Measurements from ENCODE around the gene UBC. TPM values are rescaled to one million over a fixed set of nuclear protein-coding genes. Genes with fewer than 3 reads are reported as not detected.
"Not testable (repeated sequence)": the region's sequence is repeated elsewhere in the genome, so short reads cannot be mapped to it uniquely, and the experiment has no call there.

Gene UBC
- total RNA-seq, 1 donor from 2014 or later, result 2,139 TPM

DNA sequence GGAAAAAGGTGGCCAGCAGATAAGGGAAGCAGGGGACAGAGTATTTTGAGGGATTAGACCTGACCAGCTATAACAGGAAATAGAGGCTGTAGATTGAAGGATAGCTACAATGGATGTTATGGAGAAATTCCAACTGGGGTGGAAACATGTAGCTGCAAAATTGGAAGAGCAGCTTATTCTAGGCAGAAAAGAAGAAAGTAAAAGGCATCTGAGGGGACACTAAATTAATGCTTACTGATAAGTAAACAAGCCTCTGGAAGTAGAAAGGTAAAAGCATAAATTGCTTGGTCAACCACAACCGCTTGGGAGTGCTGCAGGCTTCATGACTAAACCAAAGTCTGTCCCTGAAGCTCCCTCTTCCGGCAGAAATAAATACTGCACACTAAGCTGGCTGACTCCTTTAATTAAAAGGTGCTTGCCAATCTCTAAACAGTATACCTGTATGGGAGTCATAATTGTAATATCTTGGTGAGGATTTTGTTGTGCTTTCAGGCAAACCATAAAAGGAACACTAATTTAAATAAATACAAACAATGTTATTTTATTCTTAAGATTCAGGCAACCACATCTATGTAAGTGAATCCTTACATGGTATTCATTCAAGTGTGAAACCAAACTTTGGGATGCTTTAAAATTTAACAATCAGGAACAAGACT, 7.7 kb downstream of the UBC start:
- peaks cover 2% of the 10 kb centered on the region for H3K36me3 ChIP-seq (ENCODE audit: control insufficient read depth, insufficient read depth, low read length)
- H3K27me3 ChIP-seq (ENCODE audit: control insufficient read depth, insufficient read depth, low read length), result no peaks in the 10 kb centered on the region
- H3K4me3 ChIP-seq (ENCODE audit: low read depth, low read length), result no peak overlapping the region
- DNase-seq (ENCODE audit: low read depth) (peak; percentile 94), FAIRE-seq (no peak)
- TF ChIP-seq, protein P1, sequence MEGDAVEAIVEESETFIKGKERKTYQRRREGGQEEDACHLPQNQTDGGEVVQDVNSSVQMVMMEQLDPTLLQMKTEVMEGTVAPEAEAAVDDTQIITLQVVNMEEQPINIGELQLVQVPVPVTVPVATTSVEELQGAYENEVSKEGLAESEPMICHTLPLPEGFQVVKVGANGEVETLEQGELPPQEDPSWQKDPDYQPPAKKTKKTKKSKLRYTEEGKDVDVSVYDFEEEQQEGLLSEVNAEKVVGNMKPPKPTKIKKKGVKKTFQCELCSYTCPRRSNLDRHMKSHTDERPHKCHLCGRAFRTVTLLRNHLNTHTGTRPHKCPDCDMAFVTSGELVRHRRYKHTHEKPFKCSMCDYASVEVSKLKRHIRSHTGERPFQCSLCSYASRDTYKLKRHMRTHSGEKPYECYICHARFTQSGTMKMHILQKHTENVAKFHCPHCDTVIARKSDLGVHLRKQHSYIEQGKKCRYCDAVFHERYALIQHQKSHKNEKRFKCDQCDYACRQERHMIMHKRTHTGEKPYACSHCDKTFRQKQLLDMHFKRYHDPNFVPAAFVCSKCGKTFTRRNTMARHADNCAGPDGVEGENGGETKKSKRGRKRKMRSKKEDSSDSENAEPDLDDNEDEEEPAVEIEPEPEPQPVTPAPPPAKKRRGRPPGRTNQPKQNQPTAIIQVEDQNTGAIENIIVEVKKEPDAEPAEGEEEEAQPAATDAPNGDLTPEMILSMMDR (IDR thresholded peaks at IDR 0.05; ENCODE audit: insufficient read depth, low read length, severe bottlenecking), result peak; percentile 96

DNA sequence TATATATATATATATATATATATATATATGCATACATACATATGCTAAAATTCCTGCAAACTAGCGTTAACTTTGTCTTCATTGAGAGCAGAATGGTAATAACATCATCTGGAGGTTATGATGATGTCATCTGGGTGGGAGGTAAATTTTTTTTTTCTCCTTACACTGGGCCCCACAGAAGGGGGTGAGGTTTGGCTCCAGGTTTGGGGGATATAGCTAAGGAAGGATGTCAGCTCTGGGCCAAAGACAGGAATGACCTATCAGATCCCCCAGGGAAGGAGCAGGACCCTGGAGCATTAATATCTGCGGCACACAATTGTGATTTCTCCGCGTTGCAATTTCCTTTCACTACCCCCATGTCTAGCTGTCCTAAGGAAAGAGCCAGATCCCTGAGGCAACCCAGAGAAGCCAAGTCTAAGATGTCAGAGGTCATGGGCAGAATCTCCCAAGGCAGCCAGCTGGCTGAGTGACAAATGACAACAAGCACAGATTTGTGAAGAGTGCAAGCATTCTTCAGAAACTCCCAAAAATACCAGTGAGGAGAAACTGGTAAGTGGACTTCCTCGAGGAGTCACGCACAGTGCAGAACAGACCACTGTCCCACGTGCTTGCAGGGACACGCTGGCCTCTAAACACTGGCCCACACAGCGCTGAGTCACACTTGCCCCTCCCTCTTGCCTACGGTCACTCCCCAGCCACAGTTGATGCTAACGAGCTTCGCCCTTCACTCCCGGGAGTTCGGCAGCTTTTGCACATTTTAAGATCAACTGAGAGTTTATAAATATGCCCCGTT, 9.9 kb downstream of the UBC start:
- no peak overlapping the region for H3K4me3 ChIP-seq (ENCODE audit: low read depth, low read length)
- peak; percentile 87 for DNase-seq (ENCODE audit: low read depth)
- no peaks in the 10 kb centered on the region for H3K27me3 ChIP-seq (ENCODE audit: control insufficient read depth, insufficient read depth, low read length)
- H3K36me3 ChIP-seq (ENCODE audit: control insufficient read depth, insufficient read depth, low read length), result no peaks in the 10 kb centered on the region
- TF ChIP-seq, protein P1 (IDR thresholded peaks at IDR 0.05; ENCODE audit: insufficient read depth, low read length, severe bottlenecking), result no peak
- no peak for FAIRE-seq

DNA sequence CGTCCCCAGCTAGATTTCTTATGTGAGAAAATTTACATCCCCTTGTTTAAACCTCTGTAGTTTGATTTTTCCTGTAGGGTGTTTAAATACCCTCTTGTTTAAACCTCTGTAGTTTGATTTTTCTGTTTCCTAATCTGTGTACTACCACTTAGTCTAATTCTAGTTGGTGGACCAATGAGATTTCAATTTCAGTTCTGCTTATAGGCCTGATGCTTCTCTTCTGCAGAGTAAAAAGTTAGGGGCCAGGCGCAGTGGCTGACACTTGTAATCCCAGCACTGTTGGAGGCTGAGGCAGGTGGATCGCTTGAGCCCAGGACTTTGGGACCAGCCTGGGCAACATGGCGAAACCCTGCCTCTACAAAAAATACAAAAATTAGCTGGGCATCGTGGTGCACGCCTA, 11.5 kb downstream of the UBC start:
- TF ChIP-seq, protein P1 (IDR thresholded peaks at IDR 0.05; ENCODE audit: insufficient read depth, low read length, severe bottlenecking), result no peak
- no peak for FAIRE-seq
- no peak for DNase-seq (ENCODE audit: low read depth)
- H3K36me3 ChIP-seq (ENCODE audit: control insufficient read depth, insufficient read depth, low read length), result no peaks in the 10 kb centered on the region
- H3K4me3 ChIP-seq (ENCODE audit: low read depth, low read length), result no peak overlapping the region
- no peaks in the 10 kb centered on the region for H3K27me3 ChIP-seq (ENCODE audit: control insufficient read depth, insufficient read depth, low read length)

DNA sequence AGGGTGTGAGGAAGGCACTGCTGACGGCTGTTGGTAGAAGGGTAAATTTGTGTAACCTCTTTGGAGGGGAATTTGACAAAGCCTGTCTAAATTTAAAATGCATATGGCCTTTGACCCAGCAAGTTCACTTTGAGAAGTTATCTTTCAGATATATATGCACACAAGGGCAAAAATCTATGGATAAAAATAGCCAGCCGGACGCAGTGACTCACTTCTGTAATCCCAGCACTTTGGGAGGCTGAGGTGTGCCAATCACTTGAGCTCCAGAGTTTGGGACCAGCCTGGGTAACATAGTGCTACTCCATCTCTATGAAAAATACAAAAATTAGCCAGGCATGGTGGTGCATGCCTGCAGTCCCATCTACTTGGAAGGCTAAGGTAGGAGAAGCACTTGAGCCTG, 13.4 kb downstream of the UBC start:
- Histone ChIP-seq H3K27me3 (ENCODE audit: control insufficient read depth, insufficient read depth, low read length) (no peaks in the 10 kb centered on the region), H3K4me3 (ENCODE audit: low read depth, low read length) (no peak overlapping the region), H3K36me3 (ENCODE audit: control insufficient read depth, insufficient read depth, low read length) (no peaks in the 10 kb centered on the region)
- DNase-seq (ENCODE audit: low read depth) (no peak), FAIRE-seq (no peak)
- TF ChIP-seq, protein P1 (IDR thresholded peaks at IDR 0.05; ENCODE audit: insufficient read depth, low read length, severe bottlenecking), result no peak

DNA sequence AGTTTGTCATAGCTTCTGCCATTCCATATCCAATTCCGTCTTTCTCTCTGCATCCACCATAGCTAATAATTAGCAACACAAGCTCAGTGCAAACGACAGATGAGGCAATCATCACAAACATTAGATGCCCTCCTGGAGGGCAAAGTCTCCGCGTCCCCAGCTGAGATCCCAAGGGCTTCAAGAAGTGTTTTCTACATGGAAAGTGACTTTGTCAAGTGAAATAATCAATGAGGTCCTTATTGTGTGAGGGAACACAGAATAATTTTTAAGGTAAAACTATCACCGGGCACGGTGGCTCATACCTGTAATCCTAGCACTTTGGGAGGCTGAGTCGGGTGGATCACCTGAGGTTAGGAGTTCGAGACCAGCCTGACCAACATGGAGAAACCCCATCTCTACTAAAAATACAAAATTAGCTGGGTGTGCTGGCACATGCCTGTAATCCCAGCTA, 14.1 kb downstream of the UBC start:
- H3K4me3 ChIP-seq (ENCODE audit: low read depth, low read length); H3K27me3 ChIP-seq (ENCODE audit: control insufficient read depth, insufficient read depth, low read length); FAIRE-seq; DNase-seq (ENCODE audit: low read depth); H3K36me3 ChIP-seq (ENCODE audit: control insufficient read depth, insufficient read depth, low read length): not testable (repeated sequence)

DNA sequence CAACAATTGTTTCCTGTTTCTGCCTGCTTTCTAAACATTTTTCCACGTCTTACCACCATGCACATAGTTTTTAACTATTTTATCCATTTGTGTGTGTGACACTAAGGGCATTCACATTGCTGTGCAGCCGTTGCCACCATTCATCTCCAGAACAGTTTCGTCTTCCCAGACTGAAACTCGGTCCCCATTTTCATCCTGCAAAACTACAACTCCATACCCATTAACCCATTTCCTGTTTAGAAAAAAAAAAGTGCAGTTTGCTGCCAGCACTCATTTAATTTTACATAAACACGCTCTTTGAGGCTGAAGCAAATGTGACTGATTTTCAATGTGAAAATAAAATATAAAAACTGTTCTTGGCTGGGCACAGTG, 15.5 kb downstream of the UBC start:
- FAIRE-seq (no peak), DNase-seq (ENCODE audit: low read depth) (no peak)
- Histone ChIP-seq H3K27me3 (ENCODE audit: control insufficient read depth, insufficient read depth, low read length) (no peaks in the 10 kb centered on the region), H3K4me3 (ENCODE audit: low read depth, low read length) (no peak overlapping the region), H3K36me3 (ENCODE audit: control insufficient read depth, insufficient read depth, low read length) (no peaks in the 10 kb centered on the region)
- TF ChIP-seq, protein P1 (IDR thresholded peaks at IDR 0.05; ENCODE audit: insufficient read depth, low read length, severe bottlenecking), result no peak
